ACHN (cell line): ENCODE measurements around the gene TNNI3K.

ENCODE experiments used
- DNase-seq: peaks from one replicate; pipeline ENCODE4 v3.0.0-alpha.2; 2015
- in situ Hi-C: cut with HindIII; loops from 2 replicates; pipeline ENCODE4 v1.10.0; 2017; ENCODE audit warnings: low sequenced_read_pairs, low pct_ligation_motif_present, low pct_unique_long_range_greater_than_20kb

Gene TNNI3K

DNA sequence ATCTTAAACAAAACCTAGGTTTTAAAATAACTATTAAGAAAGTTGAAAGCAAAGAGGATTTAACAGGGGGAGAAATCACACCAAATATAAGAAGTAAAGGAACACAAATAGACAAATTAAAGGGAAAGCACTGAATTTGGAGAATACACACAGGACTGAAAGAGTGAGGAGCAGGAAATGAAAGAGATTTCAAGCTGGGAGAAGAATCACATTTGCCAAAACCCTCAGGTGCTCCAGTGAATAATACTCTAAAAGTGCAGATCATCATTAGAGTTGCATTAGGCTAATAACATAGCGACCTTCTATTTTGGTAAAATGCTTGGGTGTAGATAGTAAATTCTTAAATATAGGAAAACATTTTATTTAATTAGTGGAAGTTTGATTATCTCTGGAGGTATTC lies 127.5 kb downstream of the TNNI3K start:
- no peak for DNase-seq
- in situ Hi-C loops, result no loop called here

DNA sequence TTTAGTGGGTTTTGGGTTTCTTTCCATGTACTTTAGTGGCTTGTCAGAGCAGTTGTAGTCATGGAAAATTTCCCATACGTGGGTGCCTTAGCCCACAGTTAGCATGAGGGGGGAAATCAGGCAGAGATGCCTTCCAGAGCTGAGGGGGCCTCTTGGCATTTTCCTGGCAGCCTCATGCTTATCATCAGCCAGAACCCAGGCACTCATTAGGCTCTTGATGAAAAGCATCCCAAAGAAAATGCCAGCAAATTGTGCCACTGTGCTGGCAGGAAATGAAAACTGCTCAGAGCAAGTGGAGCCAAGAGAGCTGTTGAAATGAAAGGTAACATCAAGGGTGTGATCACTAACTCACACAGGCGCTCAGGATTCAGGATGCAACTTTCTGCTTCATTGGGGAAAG lies 128.0 kb downstream of the TNNI3K start:
- in situ Hi-C loops, result no loop called here
- DNase-seq, result no peak

- in situ Hi-C loops, result no loop called here
- DNase-seq, result no peak
These were observed 132.1 kb downstream of the TNNI3K start for GRCh38 chr1:74367175-74367813.

DNA sequence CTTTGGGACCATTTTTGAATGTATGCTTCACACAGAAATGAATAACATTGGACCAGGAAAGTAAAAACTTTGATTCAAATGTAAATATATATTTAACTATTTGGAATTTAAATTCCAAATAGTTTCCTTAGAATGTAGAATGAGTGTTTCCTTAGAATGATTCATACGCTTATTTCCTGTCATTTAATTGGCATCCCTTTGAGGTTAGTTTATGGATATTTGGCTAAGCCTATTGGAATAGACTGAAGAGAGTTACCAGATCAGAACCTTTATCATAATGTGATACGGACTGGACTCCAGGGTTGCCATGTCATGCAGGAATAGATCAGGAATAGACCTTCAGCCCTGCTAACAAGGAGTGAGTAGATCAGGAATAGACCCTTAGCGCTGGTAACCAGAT lies 133.1 kb downstream of the TNNI3K start:
- in situ Hi-C loops, result no loop called here

DNA sequence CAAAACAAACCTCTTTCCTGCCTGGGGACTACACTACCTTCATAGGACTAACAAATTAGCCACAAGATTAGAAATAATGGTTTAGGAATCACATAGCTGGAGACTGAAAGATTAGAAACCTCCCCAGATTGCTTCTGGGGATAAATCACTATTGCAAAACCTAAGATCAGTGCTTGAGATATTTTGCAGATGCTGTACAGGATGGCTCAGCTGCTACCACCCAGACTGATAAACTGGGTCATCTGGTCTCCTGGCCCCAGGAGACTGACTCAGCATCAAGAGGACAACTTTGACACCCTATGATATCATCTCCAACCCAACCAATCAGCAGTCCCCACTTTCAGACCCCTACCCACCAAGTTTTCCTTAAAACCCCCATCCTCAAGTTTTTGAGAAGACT lies 140.2 kb downstream of the TNNI3K start:
- no peak for DNase-seq
- in situ Hi-C loops, result no loop called here

More for the DNA sequence above, 133.1 kb downstream of the TNNI3K start:
- DNase-seq, result no peak

DNA sequence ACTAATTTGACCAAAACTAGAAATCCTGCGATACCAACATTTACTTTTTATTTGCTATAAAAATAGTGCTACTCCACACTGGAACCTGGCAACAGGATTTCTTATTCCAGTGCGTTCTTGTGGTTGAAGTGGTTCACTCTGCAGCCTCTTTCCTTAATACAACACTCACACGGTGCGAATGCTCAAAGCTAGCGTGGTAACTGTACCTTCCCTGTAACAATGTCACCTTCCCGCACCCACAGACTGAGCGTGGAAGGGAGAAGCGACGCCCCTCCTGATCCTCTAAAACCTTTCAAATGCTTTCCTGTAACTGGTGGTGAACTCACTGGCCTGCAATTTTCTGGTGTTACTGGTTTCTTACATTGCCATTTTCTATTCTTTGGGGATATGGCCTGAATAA lies 145.1 kb downstream of the TNNI3K start:
- in situ Hi-C loops, result no loop called here

DNA sequence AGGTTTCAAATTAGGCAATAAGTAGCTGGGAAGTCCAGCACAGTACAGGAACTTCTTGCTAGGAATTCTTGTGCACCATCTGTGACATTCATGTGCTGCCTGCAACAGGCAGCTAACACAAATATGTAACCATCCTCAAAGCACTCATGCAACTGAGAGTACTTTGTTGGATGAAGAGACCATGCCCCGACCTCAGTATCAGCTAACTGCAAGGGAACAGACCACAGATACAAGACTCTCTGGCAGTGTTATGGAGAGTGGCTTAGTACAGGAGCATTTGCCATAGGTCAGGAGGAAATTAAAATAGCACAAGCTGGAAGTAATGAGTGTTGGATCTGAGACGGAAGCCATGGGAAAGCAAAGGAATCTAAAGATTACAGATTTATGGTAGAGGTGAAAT lies 153.7 kb downstream of the TNNI3K start:
- DNase-seq, result no peak
- in situ Hi-C loops, result no loop called here

More for the DNA sequence above, 145.1 kb downstream of the TNNI3K start:
- DNase-seq, result no peak

DNA sequence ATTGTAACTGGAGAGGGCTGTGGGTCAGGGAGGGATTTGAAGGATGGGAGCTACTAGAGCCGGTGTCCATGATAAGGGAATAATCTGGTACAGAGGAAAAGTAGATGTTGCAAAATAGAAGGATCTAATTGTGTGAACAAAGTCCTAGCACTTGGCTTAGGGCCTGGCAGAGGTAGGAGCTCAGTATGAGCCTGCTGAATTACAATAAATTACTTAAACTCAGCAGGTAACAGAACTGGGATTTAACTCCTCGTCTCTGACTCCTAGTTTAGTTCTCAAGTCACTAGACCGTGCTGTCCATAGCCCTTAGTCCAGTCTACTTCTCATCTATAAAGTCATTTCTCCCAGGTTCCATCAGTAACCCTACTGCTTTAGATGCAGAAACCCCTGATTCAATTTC lies 157.0 kb downstream of the TNNI3K start:
- in situ Hi-C loops, result no loop called here
- DNase-seq, result no peak

DNA sequence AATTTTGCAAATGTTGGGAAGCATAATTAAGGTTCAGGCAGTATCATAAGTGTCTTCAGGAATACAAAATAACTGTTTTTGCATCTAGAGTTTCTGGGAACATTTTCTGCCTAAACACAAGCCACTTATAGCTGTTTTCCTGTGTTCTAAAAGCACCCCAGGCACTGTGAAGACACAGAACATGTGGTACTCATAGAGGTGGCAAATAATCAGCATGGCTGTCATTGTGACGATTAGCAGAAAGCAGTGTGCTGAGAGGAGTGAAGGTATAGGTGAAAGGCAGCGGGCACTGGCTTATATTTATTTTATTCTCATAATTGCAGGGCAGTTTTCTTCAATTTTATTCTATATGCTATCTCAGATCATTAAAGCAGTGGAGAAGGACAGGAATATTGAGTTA lies 157.7 kb downstream of the TNNI3K start:
- in situ Hi-C loops, result no loop called here

GRCh38 chr1:74395571-74395970 lies 160.4 kb downstream of the TNNI3K start:
- in situ Hi-C loops, result no loop called here
- no peak for DNase-seq

More for the DNA sequence above, 157.7 kb downstream of the TNNI3K start:
- DNase-seq, result no peak

GRCh38 chr1:74396462-74396861 lies 161.3 kb downstream of the TNNI3K start:
- DNase-seq, result no peak
- in situ Hi-C loops, result no loop called here

- in situ Hi-C loops, result no loop called here
- DNase-seq, result no peak
These were observed 161.7 kb downstream of the TNNI3K start for GRCh38 chr1:74396933-74397332.

GRCh38 chr1:74399249-74399648 lies 164.1 kb downstream of the TNNI3K start:
- DNase-seq, result no peak
- in situ Hi-C loops, result no loop called here

GRCh38 chr1:74402873-74403272 lies 167.7 kb downstream of the TNNI3K start:
- no peak for DNase-seq
- in situ Hi-C loops, result no loop called here

- no peak for DNase-seq
These were observed 168.4 kb downstream of the TNNI3K start for GRCh38 chr1:74403606-74404005.

GRCh38 chr1:74406759-74407158 lies 171.6 kb downstream of the TNNI3K start:
- in situ Hi-C loops, result no loop called here
- DNase-seq, result no peak

More at GRCh38 chr1:74403606-74404005, 168.4 kb downstream of the TNNI3K start:
- in situ Hi-C loops, result no loop called here

- in situ Hi-C loops, result no loop called here
These were observed 172.7 kb downstream of the TNNI3K start for GRCh38 chr1:74407902-74408301.

GRCh38 chr1:74412244-74412643 lies 177.1 kb downstream of the TNNI3K start:
- in situ Hi-C loops, result no loop called here
- no peak for DNase-seq

More at GRCh38 chr1:74407902-74408301, 172.7 kb downstream of the TNNI3K start:
- DNase-seq, result no peak

DNA sequence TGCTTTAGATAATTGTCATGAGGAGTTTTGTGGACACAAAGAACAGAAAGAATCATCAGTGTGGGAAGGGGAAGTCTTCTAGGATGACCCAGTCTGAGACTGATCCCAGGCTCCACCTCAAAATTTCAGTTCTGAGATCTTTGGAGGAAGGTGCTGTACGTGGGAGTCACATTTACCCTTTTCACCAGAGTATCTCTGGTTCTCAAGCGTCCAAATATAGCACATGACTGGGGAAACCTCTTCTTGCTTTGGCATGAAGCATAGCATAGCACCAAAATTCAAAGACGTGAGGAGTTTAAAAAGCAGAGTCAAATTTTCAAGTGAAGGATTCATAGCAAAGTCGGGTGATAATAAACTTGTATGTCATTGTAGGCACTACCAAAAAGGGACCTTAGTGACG lies 180.7 kb downstream of the TNNI3K start:
- in situ Hi-C loops, result no loop called here
- DNase-seq, result no peak

DNA sequence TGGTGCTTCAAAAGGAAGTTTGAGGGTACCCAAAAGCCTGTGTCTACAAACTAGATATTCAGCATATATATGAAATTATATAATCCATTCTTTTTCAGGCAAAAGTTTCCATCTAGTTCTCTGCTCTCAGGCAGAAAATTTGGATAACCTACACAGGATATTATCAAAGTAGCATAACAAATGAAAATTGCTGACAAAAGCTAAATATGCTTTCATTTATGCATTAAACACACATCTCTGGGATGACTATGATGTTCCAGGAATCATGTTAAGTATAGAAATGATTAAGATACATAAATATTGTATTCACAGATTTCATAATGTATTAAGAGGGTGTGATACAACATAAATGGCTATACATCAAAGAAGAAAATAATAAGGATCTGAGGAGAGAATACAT lies 184.4 kb downstream of the TNNI3K start:
- no peak for DNase-seq
- in situ Hi-C loops, result no loop called here

DNA sequence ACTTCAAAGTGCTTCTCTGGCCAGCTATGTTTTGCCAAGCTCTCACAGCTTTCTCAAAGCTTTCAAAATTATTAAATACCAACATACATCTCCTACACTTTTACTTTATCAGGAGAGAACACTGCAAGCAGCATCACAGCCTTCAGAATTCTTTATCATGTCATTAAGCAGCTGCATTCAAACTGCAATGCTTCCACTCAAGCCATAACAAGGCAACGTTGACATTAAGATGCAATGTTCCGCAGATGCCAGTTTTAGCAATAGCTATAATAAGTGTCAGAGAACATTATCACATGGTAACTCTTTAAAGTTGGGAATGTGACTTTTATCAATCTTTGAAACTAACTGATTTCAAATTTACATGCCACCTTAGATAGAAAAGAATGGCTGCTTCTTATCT lies 185.3 kb downstream of the TNNI3K start:
- in situ Hi-C loops, result no loop called here

More for the DNA sequence above, 185.3 kb downstream of the TNNI3K start:
- no peak for DNase-seq
